Neural progenitor cell (in vitro differentiated cells): ENCODE measurements around the gene RHOJ. TPM values are rescaled to one million over a fixed set of nuclear protein-coding genes. Genes with fewer than 3 reads are reported as not detected.

Source experiments
- DNase-seq: peaks from one replicate; pipeline ENCODE4 v3.0.0-alpha.2; 2016; ENCODE audit warnings: low spot score
- H2AFZ ChIP-seq: fragments of 200-600 bp; sonication (generic); replicated peaks from 2 replicates; pipeline ENCODE4 v1.6.1; 2016; ENCODE audit warnings: antibody characterized with exemption
- H3F3A ChIP-seq: fragments of 200-600 bp; sonication (generic); 2 replicates; pipeline ENCODE4 v1.6.1; 2016; ENCODE audit warnings: antibody characterized with exemption, low read depth
- H3K27ac ChIP-seq: fragments of 200-600 bp; sonication (generic); 2 replicates; pipeline ENCODE4 v1.5.1; 2016; ENCODE audit warnings: mild to moderate bottlenecking
- H3K27me3 ChIP-seq: fragments of 200-600 bp; sonication (generic); 2 replicates; pipeline ENCODE4 v1.6.1; 2016; ENCODE audit warnings: mild to moderate bottlenecking, moderate library complexity
- H3K36me3 ChIP-seq: fragments of 200-600 bp; sonication (generic); 2 replicates; pipeline ENCODE4 v1.5.1; 2016
- H3K4me1 ChIP-seq: fragments of 200-600 bp; sonication (generic); 2 replicates; pipeline ENCODE4 v1.6.1; 2016; ENCODE audit warnings: mixed run types
- H3K4me2 ChIP-seq: fragments of 200-600 bp; sonication (generic); 2 replicates; pipeline ENCODE4 v1.6.1; 2016
- H3K4me3 ChIP-seq: fragments of 200-600 bp; sonication (generic); 2 replicates; pipeline ENCODE4 v1.5.1; 2016
- H3K79me2 ChIP-seq: fragments of 200-600 bp; sonication (generic); 2 replicates; pipeline ENCODE4 v1.6.1; 2016; ENCODE audit warnings: low read depth
- H3K9ac ChIP-seq: fragments of 200-600 bp; sonication (generic); 2 replicates; pipeline ENCODE4 v1.6.1; 2016
- H3K9me3 ChIP-seq: fragments of 200-600 bp; sonication (generic); 2 replicates; pipeline ENCODE4 v1.5.1; 2016; ENCODE audit warnings: low read depth
- H4K20me1 ChIP-seq: fragments of 200-600 bp; sonication (generic); 2 replicates; pipeline ENCODE4 v1.6.1; 2016; ENCODE audit warnings: low read depth
- H3K27ac Mint-ChIP-seq: 3 replicates; pipeline ENCODE4 v1.8.0; 2021; ENCODE audit warnings: mixed read lengths
- H3K27me3 Mint-ChIP-seq: 2 replicates; pipeline ENCODE4 v1.8.0; 2022; ENCODE audit warnings: low read depth, mild to moderate bottlenecking, inconsistent platforms, moderate library complexity, mixed read lengths; ENCODE audit not compliant: insufficient read depth
- H3K36me3 Mint-ChIP-seq: 3 replicates; pipeline ENCODE4 v1.8.0; 2021; ENCODE audit warnings: mixed read lengths
- H3K4me1 Mint-ChIP-seq: 3 replicates; pipeline ENCODE4 v1.8.0; 2021; ENCODE audit warnings: mixed read lengths
- H3K4me3 Mint-ChIP-seq: 3 replicates; pipeline ENCODE4 v1.8.0; 2021; ENCODE audit warnings: mild to moderate bottlenecking, moderate library complexity, mixed read lengths
- H3K9me3 Mint-ChIP-seq: 3 replicates; pipeline ENCODE4 v1.8.0; 2020; ENCODE audit warnings: mixed read lengths
- EZH2 ChIP-seq: fragments of 200-600 bp; sonication (generic); IDR thresholded peaks from 2 replicates; pipeline ENCODE4 v1.6.1; 2017; ENCODE audit warnings: antibody characterized with exemption, mild to moderate bottlenecking, moderate library complexity
- EZH2phosphoT487 ChIP-seq: fragments of 200-600 bp; sonication (generic); IDR thresholded peaks from 2 replicates; pipeline ENCODE4 v1.6.1; 2017; ENCODE audit warnings: antibody characterized with exemption
- total RNA-seq: library from RNA; depleted of rRNA; stranded (reverse); fragments of >200 nt; gene quantifications from 2 replicates; pipeline ENCODE4 v1.2.3, GENCODE V29; 2015; ENCODE audit warnings: low replicate concordance
- TF ChIP-seq, protein P1 (sequence below): fragments of 200-600 bp; sonication (generic); IDR thresholded peaks from 2 replicates; pipeline ENCODE4 v1.5.1; 2017; ENCODE audit warnings: antibody characterized with exemption, mild to moderate bottlenecking

Gene RHOJ
- total RNA-seq, 1 donor from 2014 or later: not detected

DNA sequence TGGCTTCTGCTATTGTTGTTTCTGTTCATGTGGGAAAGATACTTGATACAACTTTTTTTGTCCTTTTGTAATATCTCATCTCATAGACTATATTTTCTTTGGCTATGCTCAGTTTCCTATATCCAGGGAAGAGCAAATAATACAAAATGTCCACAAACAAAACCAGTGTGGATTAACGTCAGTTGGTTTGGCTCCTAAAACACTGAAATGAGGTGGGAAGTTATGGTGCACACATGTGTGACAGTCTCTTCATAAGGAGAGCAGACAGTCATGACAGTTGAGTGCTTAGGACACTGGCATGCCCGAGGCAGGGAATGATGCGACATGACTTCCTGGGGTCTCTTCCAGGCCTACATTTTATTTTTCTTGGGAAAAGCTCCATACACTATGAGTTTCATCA lies 27.5 kb downstream of the RHOJ start:
- H3K27me3 ChIP-seq: no peaks in the 10 kb centered on the region
- Mint-ChIP-seq H3K4me3 (no peak overlapping the region), H3K36me3 (peaks cover 4% of the 10 kb centered on the region), H3K27ac (no peak overlapping the region), H3K27me3 (peaks cover 2% of the 10 kb centered on the region), H3K4me1 (no peaks in the 10 kb centered on the region), H3K9me3 (no peaks in the 10 kb centered on the region)
- no peaks in the 10 kb centered on the region for H3K36me3 ChIP-seq
- H3F3A ChIP-seq: no peaks in the 10 kb centered on the region
- no peak overlapping the region for H2AFZ ChIP-seq
- no peaks in the 10 kb centered on the region for H4K20me1 ChIP-seq
- H3K27ac ChIP-seq: no peak overlapping the region
- H3K9me3 ChIP-seq: no peaks in the 10 kb centered on the region
- H3K4me2 ChIP-seq: no peak overlapping the region
- no peaks in the 10 kb centered on the region for H3K79me2 ChIP-seq
- no peaks in the 10 kb centered on the region for H3K4me1 ChIP-seq
- H3K9ac ChIP-seq: no peak overlapping the region
- TF ChIP-seq EZH2phosphoT487: no peak
- H3K4me3 ChIP-seq: no peak overlapping the region
- no peak for DNase-seq

DNA sequence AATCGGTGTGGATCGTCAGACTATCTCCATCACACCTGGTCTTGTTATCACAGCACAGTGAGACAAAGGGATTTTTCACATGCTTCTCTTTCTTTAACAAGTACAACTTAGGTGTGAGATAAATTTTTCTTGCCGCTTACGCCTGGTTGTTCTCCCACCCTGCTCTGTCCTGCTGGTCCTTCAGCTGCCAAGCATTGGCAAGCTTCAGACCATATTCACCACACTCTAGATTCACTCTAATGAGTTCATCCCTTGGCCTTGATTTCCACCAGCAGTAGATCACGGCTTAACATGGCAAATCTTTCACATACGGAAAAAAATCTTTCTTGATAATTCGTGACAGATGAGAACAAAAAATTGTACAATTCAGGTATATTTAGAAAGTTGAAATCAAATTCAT lies 33.5 kb downstream of the RHOJ start:
- Histone ChIP-seq H3K27ac (no peak overlapping the region), H3K4me1 (no peaks in the 10 kb centered on the region), H3K9ac (no peak overlapping the region), H2AFZ (no peak overlapping the region), H3F3A (no peaks in the 10 kb centered on the region), H3K36me3 (no peaks in the 10 kb centered on the region), H4K20me1 (no peaks in the 10 kb centered on the region), H3K27me3 (no peaks in the 10 kb centered on the region), H3K9me3 (no peaks in the 10 kb centered on the region), H3K4me2 (no peak overlapping the region), H3K4me3 (no peak overlapping the region), H3K79me2 (no peaks in the 10 kb centered on the region)
- no peak for DNase-seq
- no peak overlapping the region for H3K4me3 Mint-ChIP-seq
- TF ChIP-seq, protein P1, sequence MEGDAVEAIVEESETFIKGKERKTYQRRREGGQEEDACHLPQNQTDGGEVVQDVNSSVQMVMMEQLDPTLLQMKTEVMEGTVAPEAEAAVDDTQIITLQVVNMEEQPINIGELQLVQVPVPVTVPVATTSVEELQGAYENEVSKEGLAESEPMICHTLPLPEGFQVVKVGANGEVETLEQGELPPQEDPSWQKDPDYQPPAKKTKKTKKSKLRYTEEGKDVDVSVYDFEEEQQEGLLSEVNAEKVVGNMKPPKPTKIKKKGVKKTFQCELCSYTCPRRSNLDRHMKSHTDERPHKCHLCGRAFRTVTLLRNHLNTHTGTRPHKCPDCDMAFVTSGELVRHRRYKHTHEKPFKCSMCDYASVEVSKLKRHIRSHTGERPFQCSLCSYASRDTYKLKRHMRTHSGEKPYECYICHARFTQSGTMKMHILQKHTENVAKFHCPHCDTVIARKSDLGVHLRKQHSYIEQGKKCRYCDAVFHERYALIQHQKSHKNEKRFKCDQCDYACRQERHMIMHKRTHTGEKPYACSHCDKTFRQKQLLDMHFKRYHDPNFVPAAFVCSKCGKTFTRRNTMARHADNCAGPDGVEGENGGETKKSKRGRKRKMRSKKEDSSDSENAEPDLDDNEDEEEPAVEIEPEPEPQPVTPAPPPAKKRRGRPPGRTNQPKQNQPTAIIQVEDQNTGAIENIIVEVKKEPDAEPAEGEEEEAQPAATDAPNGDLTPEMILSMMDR: no peak
- no peak for TF ChIP-seq EZH2phosphoT487
- no peaks in the 10 kb centered on the region for H3K4me1 Mint-ChIP-seq
- no peak overlapping the region for H3K27ac Mint-ChIP-seq
- H3K27me3 Mint-ChIP-seq: peaks cover under 1% of the 10 kb centered on the region
- H3K9me3 Mint-ChIP-seq: no peaks in the 10 kb centered on the region
- H3K36me3 Mint-ChIP-seq: no peaks in the 10 kb centered on the region

DNA sequence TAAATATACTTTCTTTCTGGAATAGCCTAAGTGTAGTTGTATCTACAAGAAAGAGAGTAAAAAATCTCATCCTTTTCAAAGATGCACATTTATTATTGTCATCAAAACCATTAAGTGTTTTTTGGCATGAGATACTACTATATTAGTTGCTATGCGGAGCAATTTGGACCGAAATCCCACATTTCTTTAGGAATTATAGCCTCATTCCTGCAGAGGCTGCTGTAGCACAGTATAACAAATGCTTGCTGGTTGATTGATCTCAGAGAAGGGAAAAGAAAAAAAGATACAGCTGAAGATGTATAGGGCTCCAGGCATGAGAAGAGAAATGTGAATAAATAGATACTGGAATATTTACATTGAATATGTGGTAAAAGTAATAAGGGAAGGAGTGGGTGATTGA lies 36.0 kb downstream of the RHOJ start:
- no peaks in the 10 kb centered on the region for H3F3A ChIP-seq
- Mint-ChIP-seq H3K9me3 (no peaks in the 10 kb centered on the region), H3K4me3 (no peak overlapping the region), H3K27me3 (no peaks in the 10 kb centered on the region), H3K27ac (no peak overlapping the region), H3K4me1 (no peaks in the 10 kb centered on the region), H3K36me3 (no peaks in the 10 kb centered on the region)
- H3K4me2 ChIP-seq: no peak overlapping the region
- no peaks in the 10 kb centered on the region for H3K36me3 ChIP-seq
- H3K79me2 ChIP-seq: no peaks in the 10 kb centered on the region
- H3K9me3 ChIP-seq: no peaks in the 10 kb centered on the region
- DNase-seq: no peak
- TF ChIP-seq, protein P1: no peak
- TF ChIP-seq EZH2phosphoT487: no peak
- TF ChIP-seq EZH2: no peak
- no peak overlapping the region for H2AFZ ChIP-seq
- H3K4me1 ChIP-seq: no peaks in the 10 kb centered on the region
- no peaks in the 10 kb centered on the region for H3K27me3 ChIP-seq
- H4K20me1 ChIP-seq: no peaks in the 10 kb centered on the region
- no peak overlapping the region for H3K9ac ChIP-seq
- H3K27ac ChIP-seq: no peak overlapping the region
- no peak overlapping the region for H3K4me3 ChIP-seq

DNA sequence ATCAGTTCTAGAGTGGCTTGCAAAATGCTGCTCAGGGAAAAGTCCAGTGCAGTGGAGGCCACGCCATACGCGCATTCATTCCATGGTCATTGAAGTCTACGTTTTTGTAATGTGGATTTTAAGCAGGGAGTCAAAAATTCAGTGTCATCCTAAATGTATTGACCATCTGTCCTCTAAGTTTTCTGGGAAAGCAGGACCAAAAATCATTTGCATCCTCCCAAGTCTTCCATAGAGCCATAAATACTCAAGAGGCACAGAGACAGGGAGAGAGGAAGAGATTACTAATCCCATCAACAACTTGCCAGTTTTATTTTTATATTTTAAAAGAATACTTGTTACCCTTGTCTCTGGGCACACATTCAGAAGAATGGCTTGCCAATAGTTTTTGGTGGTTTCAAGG lies 36.9 kb downstream of the RHOJ start:
- Histone ChIP-seq H3F3A (no peaks in the 10 kb centered on the region), H3K4me1 (no peaks in the 10 kb centered on the region), H3K9me3 (no peaks in the 10 kb centered on the region), H3K27me3 (no peaks in the 10 kb centered on the region), H2AFZ (no peak overlapping the region), H3K9ac (no peak overlapping the region), H3K36me3 (no peaks in the 10 kb centered on the region), H4K20me1 (no peaks in the 10 kb centered on the region), H3K79me2 (no peaks in the 10 kb centered on the region), H3K4me3 (no peak overlapping the region), H3K27ac (no peak overlapping the region), H3K4me2 (no peak overlapping the region)
- no peak overlapping the region for H3K27ac Mint-ChIP-seq
- no peak overlapping the region for H3K4me3 Mint-ChIP-seq
- no peaks in the 10 kb centered on the region for H3K36me3 Mint-ChIP-seq
- no peaks in the 10 kb centered on the region for H3K9me3 Mint-ChIP-seq
- TF ChIP-seq EZH2 (no peak), EZH2phosphoT487 (no peak)
- TF ChIP-seq, protein P1: no peak
- H3K4me1 Mint-ChIP-seq: peaks cover 2% of the 10 kb centered on the region
- no peak for DNase-seq
- H3K27me3 Mint-ChIP-seq: no peaks in the 10 kb centered on the region
